ENCODE data around the gene AP1B1.
A peak's percentile ranks its signal among the peaks of the same experiment; 100 is the strongest.

AP1B1 gene

GRCh38 chr22:29388759-29389090, 355 bp upstream of the AP1B1 start:
- no peak overlapping the region for H3K18ac ChIP-seq (ENCODE audit: low read length)
- peaks cover 15 to 26% of the 10 kb centered on the region in 2 experiments for H3K4me1 ChIP-seq (ENCODE audit: control insufficient read depth in 1 of 2, insufficient read depth in 2 of 2, low read length in 2 of 2)
- DNase-seq: no peak
- peak overlapping the region; percentile 52 for H4K91ac ChIP-seq (ENCODE audit: low read depth, low read length)
- H3K79me1 ChIP-seq (ENCODE audit: low read length): peaks cover 5% of the 10 kb centered on the region
- H4K12ac ChIP-seq (ENCODE audit: low read depth, low read length): peak overlapping the region; percentile 51
- no peaks in the 10 kb centered on the region for H3K36me3 ChIP-seq (ENCODE audit: control insufficient read depth in 1 of 2, insufficient read depth in 2 of 2, low read length in 2 of 2)
- no peaks in the 10 kb centered on the region for H3K27me3 ChIP-seq (ENCODE audit: insufficient read depth, low read length)
- H3K9ac ChIP-seq (ENCODE audit: low read length): no peak overlapping the region
- H2AFZ ChIP-seq (ENCODE audit: insufficient read depth, low read length, poor library complexity): peak overlapping the region; percentile 99
- peak overlapping the region; percentile 75 for H3K4me2 ChIP-seq (ENCODE audit: low read length)
- no peak overlapping the region for H2BK120ac ChIP-seq (ENCODE audit: insufficient read depth, low read length, poor library complexity)
- H2AK5ac ChIP-seq (ENCODE audit: low read length): no peak overlapping the region
- H3K27ac ChIP-seq (ENCODE audit: low read depth, low read length): no peak overlapping the region
- peaks cover 10% of the 10 kb centered on the region for H3K79me2 ChIP-seq (ENCODE audit: control insufficient read depth, insufficient read depth, low read length, poor library complexity)
- no CpG with 5 or more reads among the region's 9 CpGs for WGBS (ENCODE audit: extremely low coverage, insufficient coverage, insufficient read length)
- no peak overlapping the region for H3K4ac ChIP-seq (ENCODE audit: low read depth, low read length)
- peak overlapping the region; percentile 93 for H4K8ac ChIP-seq (ENCODE audit: low read depth, low read length)
- H2BK5ac ChIP-seq (ENCODE audit: low read depth, low read length, poor library complexity): no peak overlapping the region
- H3K23ac ChIP-seq (ENCODE audit: low read length): no peak overlapping the region
- no peaks in the 10 kb centered on the region for H3K9me3 ChIP-seq (ENCODE audit: insufficient read depth, low read depth, low read length)
- no peak overlapping the region for H3K4me3 ChIP-seq (ENCODE audit: low read depth, low read length)
- H2BK12ac ChIP-seq (ENCODE audit: low read length): peak overlapping the region; percentile 62
- H3K14ac ChIP-seq (ENCODE audit: low read length): peak overlapping the region; percentile 63

GRCh38 chr22:29386708-29387107, 1.7 kb downstream of the AP1B1 start:
- H3K4me3 ChIP-seq (ENCODE audit: low read depth, low read length): no peak overlapping the region
- no peak overlapping the region for H4K12ac ChIP-seq (ENCODE audit: low read depth, low read length)
- WGBS (ENCODE audit: extremely low coverage, insufficient coverage, insufficient read length): no CpG with 5 or more reads among the region's 8 CpGs
- no peak overlapping the region for H3K4me2 ChIP-seq (ENCODE audit: low read length)
- peak in 1 of 2 donors; percentile 33 for DNase-seq
- H4K8ac ChIP-seq (ENCODE audit: low read depth, low read length): no peak overlapping the region
- no peak overlapping the region for H2AK5ac ChIP-seq (ENCODE audit: low read length)
- H3K14ac ChIP-seq (ENCODE audit: low read length): no peak overlapping the region
- H3K18ac ChIP-seq (ENCODE audit: low read length): no peak overlapping the region
- no peak overlapping the region for H3K9ac ChIP-seq (ENCODE audit: low read length)
- no peak overlapping the region for H3K27ac ChIP-seq (ENCODE audit: low read depth, low read length)
- no peak overlapping the region for H4K91ac ChIP-seq (ENCODE audit: low read depth, low read length)
- H3K36me3 ChIP-seq (ENCODE audit: control insufficient read depth in 1 of 2, insufficient read depth in 2 of 2, low read length in 2 of 2): no peaks in the 10 kb centered on the region
- peaks cover 18 to 26% of the 10 kb centered on the region in 2 experiments for H3K4me1 ChIP-seq (ENCODE audit: control insufficient read depth in 1 of 2, insufficient read depth in 2 of 2, low read length in 2 of 2)
- H2AFZ ChIP-seq (ENCODE audit: insufficient read depth, low read length, poor library complexity): no peak overlapping the region
- no peak overlapping the region for H3K23ac ChIP-seq (ENCODE audit: low read length)
- H3K27me3 ChIP-seq (ENCODE audit: insufficient read depth, low read length): no peaks in the 10 kb centered on the region
- H3K79me2 ChIP-seq (ENCODE audit: control insufficient read depth, insufficient read depth, low read length, poor library complexity): peaks cover 11% of the 10 kb centered on the region
- H3K79me1 ChIP-seq (ENCODE audit: low read length): peaks cover 5% of the 10 kb centered on the region
- no peak overlapping the region for H2BK12ac ChIP-seq (ENCODE audit: low read length)
- H3K4ac ChIP-seq (ENCODE audit: low read depth, low read length): no peak overlapping the region
- no peaks in the 10 kb centered on the region for H3K9me3 ChIP-seq (ENCODE audit: insufficient read depth, low read depth, low read length)
- H2BK5ac ChIP-seq (ENCODE audit: low read depth, low read length, poor library complexity): no peak overlapping the region
- no peak overlapping the region for H2BK120ac ChIP-seq (ENCODE audit: insufficient read depth, low read length, poor library complexity)

GRCh38 chr22:29385748-29386147, 2.6 kb downstream of the AP1B1 start:
- H4K91ac ChIP-seq (ENCODE audit: low read depth, low read length): no peak overlapping the region
- H3K4ac ChIP-seq (ENCODE audit: low read depth, low read length): peak overlapping the region; percentile 48
- no CpG with 5 or more reads among the region's 4 CpGs for WGBS (ENCODE audit: extremely low coverage, insufficient coverage, insufficient read length)
- H3K9ac ChIP-seq (ENCODE audit: low read length): no peak overlapping the region
- H3K9me3 ChIP-seq (ENCODE audit: insufficient read depth, low read depth, low read length): no peaks in the 10 kb centered on the region
- H2AFZ ChIP-seq (ENCODE audit: insufficient read depth, low read length, poor library complexity): no peak overlapping the region
- no peaks in the 10 kb centered on the region for H3K36me3 ChIP-seq (ENCODE audit: control insufficient read depth in 1 of 2, insufficient read depth in 2 of 2, low read length in 2 of 2)
- no peak overlapping the region for H3K18ac ChIP-seq (ENCODE audit: low read length)
- no peak overlapping the region for H2BK120ac ChIP-seq (ENCODE audit: insufficient read depth, low read length, poor library complexity)
- H4K8ac ChIP-seq (ENCODE audit: low read depth, low read length): no peak overlapping the region
- H3K27ac ChIP-seq (ENCODE audit: low read depth, low read length): no peak overlapping the region
- peaks cover 11% of the 10 kb centered on the region for H3K79me2 ChIP-seq (ENCODE audit: control insufficient read depth, insufficient read depth, low read length, poor library complexity)
- no peak overlapping the region for H3K23ac ChIP-seq (ENCODE audit: low read length)
- no peak overlapping the region for H2AK5ac ChIP-seq (ENCODE audit: low read length)
- H3K27me3 ChIP-seq (ENCODE audit: insufficient read depth, low read length): no peaks in the 10 kb centered on the region
- no peak overlapping the region for H3K14ac ChIP-seq (ENCODE audit: low read length)
- peak overlapping the region; percentile 47 for H2BK12ac ChIP-seq (ENCODE audit: low read length)
- peaks cover 5% of the 10 kb centered on the region for H3K79me1 ChIP-seq (ENCODE audit: low read length)
- H3K4me2 ChIP-seq (ENCODE audit: low read length): no peak overlapping the region
- no peak for DNase-seq
- H3K4me1 ChIP-seq (ENCODE audit: control insufficient read depth in 1 of 2, insufficient read depth in 2 of 2, low read length in 2 of 2): peaks cover 20 to 28% of the 10 kb centered on the region in 2 experiments
- H3K4me3 ChIP-seq (ENCODE audit: low read depth, low read length): no peak overlapping the region
- H2BK5ac ChIP-seq (ENCODE audit: low read depth, low read length, poor library complexity): no peak overlapping the region
- no peak overlapping the region for H4K12ac ChIP-seq (ENCODE audit: low read depth, low read length)

- no peak overlapping the region for H4K12ac ChIP-seq (ENCODE audit: low read depth, low read length)
- no peak overlapping the region for H3K14ac ChIP-seq (ENCODE audit: low read length)
- no peak overlapping the region for H3K23ac ChIP-seq (ENCODE audit: low read length)
- no peak overlapping the region for H3K4me3 ChIP-seq (ENCODE audit: low read depth, low read length)
- peaks cover 11% of the 10 kb centered on the region for H3K79me2 ChIP-seq (ENCODE audit: control insufficient read depth, insufficient read depth, low read length, poor library complexity)
- no peaks in the 10 kb centered on the region for H3K27me3 ChIP-seq (ENCODE audit: insufficient read depth, low read length)
- H3K27ac ChIP-seq (ENCODE audit: low read depth, low read length): peak overlapping the region; percentile 3
- peaks cover 5% of the 10 kb centered on the region for H3K79me1 ChIP-seq (ENCODE audit: low read length)
- peak overlapping the region; percentile 6 for H3K4ac ChIP-seq (ENCODE audit: low read depth, low read length)
- no peak overlapping the region for H3K4me2 ChIP-seq (ENCODE audit: low read length)
- H3K9ac ChIP-seq (ENCODE audit: low read length): no peak overlapping the region
- DNase-seq: peak; percentile 48 to 82
- no peak overlapping the region for H2BK12ac ChIP-seq (ENCODE audit: low read length)
- H2BK5ac ChIP-seq (ENCODE audit: low read depth, low read length, poor library complexity): no peak overlapping the region
- H4K91ac ChIP-seq (ENCODE audit: low read depth, low read length): no peak overlapping the region
- H3K9me3 ChIP-seq (ENCODE audit: insufficient read depth, low read depth, low read length): no peaks in the 10 kb centered on the region
- H3K36me3 ChIP-seq (ENCODE audit: control insufficient read depth in 1 of 2, insufficient read depth in 2 of 2, low read length in 2 of 2): no peaks in the 10 kb centered on the region
- H3K4me1 ChIP-seq (ENCODE audit: control insufficient read depth in 1 of 2, insufficient read depth in 2 of 2, low read length in 2 of 2): peaks cover 23 to 32% of the 10 kb centered on the region in 2 experiments
- no peak overlapping the region for H4K8ac ChIP-seq (ENCODE audit: low read depth, low read length)
- H3K18ac ChIP-seq (ENCODE audit: low read length): no peak overlapping the region
- no peak overlapping the region for H2AK5ac ChIP-seq (ENCODE audit: low read length)
- H2BK120ac ChIP-seq (ENCODE audit: insufficient read depth, low read length, poor library complexity): no peak overlapping the region
- WGBS (ENCODE audit: extremely low coverage, insufficient coverage, insufficient read length): no CpG with 5 or more reads among the region's 3 CpGs
- no peak overlapping the region for H2AFZ ChIP-seq (ENCODE audit: insufficient read depth, low read length, poor library complexity)
These were observed 3.1 kb downstream of the AP1B1 start for GRCh38 chr22:29385151-29385704.
